GM12872 (cell line): ENCODE data around the gene PCNX3.

Source experiments
- TF ChIP-seq, protein P1 (sequence below): IDR thresholded peaks from 3 replicates; pipeline ENCODE4 v1.5.1; 2011; ENCODE audit warnings: low read depth, mild to moderate bottlenecking, low read length, moderate library complexity; ENCODE audit not compliant: insufficient read depth

The PCNX3 gene

DNA sequence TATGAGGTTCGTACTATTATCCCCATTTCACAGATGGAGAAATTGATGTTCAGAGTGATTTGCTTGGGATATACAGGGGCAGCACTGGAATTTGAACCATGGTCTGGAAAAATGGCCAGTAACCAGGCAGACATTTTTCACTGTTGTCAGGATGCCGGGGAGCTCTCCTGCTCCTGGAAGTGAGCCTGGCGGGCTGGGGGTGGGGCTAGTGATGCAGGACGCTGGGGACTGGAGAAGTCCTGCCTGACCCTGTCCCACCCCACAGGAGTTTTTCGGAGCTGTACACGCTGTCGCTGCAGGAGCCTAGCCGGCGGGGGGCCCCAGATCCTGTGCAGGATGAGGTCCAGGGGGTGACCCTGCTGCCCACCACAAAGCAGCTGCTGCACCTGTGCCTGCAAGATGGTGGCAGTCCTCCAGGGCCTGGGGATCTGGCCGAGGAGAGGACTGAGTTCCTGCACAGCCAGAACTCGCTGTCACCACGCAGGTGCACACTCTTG lies 33.5 kb downstream of the PCNX3 start:
- TF ChIP-seq, protein P1, sequence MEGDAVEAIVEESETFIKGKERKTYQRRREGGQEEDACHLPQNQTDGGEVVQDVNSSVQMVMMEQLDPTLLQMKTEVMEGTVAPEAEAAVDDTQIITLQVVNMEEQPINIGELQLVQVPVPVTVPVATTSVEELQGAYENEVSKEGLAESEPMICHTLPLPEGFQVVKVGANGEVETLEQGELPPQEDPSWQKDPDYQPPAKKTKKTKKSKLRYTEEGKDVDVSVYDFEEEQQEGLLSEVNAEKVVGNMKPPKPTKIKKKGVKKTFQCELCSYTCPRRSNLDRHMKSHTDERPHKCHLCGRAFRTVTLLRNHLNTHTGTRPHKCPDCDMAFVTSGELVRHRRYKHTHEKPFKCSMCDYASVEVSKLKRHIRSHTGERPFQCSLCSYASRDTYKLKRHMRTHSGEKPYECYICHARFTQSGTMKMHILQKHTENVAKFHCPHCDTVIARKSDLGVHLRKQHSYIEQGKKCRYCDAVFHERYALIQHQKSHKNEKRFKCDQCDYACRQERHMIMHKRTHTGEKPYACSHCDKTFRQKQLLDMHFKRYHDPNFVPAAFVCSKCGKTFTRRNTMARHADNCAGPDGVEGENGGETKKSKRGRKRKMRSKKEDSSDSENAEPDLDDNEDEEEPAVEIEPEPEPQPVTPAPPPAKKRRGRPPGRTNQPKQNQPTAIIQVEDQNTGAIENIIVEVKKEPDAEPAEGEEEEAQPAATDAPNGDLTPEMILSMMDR: no peak

DNA sequence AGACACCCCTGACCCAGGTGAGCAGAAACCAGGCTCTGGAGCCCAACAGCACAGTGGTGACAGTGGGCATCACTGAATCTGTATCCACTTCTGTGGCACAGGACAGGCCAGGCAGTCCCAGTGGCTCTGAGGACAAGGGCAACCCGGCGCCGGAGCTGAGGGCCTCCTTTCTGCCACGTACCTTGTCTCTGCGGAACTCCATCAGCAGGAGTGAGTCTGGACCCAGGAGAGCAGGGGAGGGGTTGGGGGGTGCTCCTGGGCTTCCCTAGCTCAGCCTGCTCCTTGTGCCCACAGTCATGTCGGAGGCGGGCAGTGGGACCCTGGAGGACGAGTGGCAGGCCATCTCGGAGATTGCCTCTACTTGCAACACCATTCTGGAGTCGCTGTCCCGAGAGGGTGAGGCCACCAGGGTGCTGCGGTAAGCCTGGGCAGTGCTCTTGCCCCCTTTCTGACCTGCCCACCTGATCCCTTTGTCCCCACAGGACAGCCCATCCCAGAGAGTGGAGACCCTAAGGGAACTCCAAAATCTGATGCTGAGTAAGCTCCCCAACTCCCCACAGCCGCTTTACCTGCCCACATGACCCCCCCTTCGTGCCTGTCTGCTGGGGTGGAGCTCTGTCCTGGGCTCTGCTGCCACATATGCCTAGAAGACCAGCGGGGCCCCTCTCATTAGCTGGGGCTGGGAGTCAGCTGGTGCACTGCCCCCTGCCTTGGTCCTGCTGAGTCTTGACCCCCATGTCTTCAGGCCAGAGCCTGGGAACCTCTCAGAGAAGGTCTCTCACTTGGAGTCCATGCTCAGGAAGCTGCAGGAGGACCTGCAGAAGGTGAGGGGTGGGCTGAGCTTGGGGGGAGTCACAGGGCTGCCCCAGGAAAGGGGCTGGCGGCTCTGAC lies 34.3 kb downstream of the PCNX3 start:
- TF ChIP-seq, protein P1: no peak

GRCh38 chr11:65650547-65651338 lies 35.2 kb downstream of the PCNX3 start:
- TF ChIP-seq, protein P1: no peak

DNA sequence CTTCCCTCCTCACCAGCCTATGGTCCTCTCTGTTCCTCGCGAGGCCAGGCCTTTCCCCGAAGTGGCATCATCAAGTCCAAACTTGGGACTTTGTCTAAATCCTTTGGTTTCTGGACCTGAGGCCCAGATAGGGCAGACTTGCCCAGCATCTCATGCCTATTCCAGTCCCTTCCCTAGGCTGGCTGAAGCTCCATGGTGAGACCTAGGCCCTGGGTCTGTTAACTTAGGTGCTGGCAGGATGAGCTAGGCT lies 35.7 kb downstream of the PCNX3 start:
- TF ChIP-seq, protein P1: no peak

DNA sequence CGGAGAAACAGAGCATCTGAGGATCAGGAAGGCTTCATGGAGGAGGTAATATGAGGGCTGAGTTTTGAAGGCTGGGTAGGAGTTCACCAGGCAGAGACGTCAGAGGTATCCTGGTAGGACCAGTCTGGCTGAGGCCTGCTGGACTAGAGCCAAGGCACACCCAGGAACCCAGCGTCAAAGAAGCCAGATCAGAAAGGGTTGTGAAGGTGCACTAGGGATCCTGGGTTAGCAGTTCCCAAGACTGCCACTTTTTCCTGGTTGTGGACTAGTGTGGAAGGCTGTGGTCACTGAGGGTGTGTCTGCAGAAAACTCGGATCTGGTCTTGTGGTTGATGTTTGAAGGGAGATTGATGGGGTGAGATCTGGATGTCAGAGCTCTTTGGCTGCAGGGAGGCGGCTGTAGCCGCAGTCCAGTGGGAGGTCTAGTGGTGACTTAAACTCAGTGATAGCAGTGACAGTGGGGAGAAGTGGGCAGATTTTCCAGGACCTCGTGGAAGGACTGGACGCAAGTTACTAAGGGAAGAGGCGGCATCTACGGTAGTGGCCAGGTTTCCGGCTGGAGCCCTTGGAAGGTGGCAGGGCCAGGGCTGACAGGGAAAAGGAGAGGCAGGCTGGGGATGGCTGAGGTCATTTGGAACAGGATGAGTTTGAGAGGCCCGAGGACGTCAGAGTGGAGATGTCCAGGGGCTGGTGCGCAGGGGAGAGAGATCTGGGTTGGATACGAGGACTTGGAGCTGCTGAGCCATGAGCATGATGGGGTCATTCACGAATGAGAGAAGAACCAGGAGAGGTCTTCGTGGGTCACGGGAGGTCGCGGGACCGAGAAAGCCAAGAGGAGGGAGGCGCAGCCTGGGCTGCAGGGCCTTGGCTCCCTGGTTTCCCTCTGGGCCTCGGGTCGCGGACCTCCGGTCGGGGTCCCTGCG lies 36.3 kb downstream of the PCNX3 start:
- TF ChIP-seq, protein P1: no peak

DNA sequence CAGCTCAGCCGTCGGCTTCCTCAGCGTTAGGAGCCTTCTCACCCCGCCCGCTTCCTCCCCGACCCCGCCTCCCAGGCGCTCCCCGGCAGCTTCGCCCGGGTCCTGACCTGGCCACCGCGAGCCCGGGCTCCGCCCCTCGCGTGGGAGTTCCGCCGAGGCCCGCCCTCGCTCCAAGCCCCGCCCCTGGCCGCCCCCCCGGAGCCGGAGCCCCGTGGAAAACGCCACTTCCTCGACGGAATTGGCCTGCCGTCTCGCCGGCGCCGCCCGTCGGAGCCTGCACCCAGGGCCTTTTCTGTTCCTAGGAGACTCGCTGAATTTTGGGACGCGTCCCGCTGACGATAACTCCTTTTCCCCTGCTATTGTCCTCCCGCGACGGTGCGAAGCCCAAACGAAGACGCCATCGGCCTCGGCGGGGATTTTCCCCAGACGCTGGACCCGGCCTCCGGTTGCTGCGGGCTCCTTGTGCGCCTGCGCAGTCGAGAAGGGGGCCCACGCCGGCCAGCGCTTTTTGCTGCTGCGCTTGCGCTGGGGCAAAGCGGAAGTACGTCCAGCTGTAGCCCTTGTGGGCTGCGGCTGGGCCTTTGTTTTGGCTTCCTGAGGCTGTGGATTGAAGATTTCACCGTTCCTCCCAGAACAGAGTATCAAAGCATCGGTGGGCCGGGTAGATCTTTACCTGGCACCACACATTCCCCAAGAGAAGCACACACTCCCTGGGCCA lies 37.1 kb downstream of the PCNX3 start:
- TF ChIP-seq, protein P1: no peak
